Tibial nerve (tissue), 4 donors: ENCODE data around the gene ZNF283.

Experiments used
- EP300 ChIP-seq, 2 donors: sonication (generic); formaldehyde crosslinking; IDR thresholded peaks; one replicate each; pipeline ENCODE4 v1.6.1; 2017; ENCODE audit warnings: antibody characterized with exemption in 2 of 2, mild to moderate bottlenecking in 1 of 2
- POLR2A ChIP-seq, 2 donors: fragments of 450-650 bp; IDR thresholded peaks; one replicate each; pipeline ENCODE4 v1.6.1; 2017; ENCODE audit warnings: antibody characterized with exemption in 2 of 2, mild to moderate bottlenecking in 2 of 2, moderate library complexity in 2 of 2
- TF ChIP-seq, protein P1 (sequence below), 5 experiments: fragments of 200-600 bp in 3 of 5; fragments of 450-650 bp in 2 of 5; sonication (generic) in 3 of 5; IDR thresholded peaks; one replicate each; pipeline ENCODE4 v1.5.1; 2016 to 2019; ENCODE audit warnings: antibody characterized with exemption in 5 of 5, mild to moderate bottlenecking in 3 of 5, moderate library complexity in 2 of 5

DNA sequence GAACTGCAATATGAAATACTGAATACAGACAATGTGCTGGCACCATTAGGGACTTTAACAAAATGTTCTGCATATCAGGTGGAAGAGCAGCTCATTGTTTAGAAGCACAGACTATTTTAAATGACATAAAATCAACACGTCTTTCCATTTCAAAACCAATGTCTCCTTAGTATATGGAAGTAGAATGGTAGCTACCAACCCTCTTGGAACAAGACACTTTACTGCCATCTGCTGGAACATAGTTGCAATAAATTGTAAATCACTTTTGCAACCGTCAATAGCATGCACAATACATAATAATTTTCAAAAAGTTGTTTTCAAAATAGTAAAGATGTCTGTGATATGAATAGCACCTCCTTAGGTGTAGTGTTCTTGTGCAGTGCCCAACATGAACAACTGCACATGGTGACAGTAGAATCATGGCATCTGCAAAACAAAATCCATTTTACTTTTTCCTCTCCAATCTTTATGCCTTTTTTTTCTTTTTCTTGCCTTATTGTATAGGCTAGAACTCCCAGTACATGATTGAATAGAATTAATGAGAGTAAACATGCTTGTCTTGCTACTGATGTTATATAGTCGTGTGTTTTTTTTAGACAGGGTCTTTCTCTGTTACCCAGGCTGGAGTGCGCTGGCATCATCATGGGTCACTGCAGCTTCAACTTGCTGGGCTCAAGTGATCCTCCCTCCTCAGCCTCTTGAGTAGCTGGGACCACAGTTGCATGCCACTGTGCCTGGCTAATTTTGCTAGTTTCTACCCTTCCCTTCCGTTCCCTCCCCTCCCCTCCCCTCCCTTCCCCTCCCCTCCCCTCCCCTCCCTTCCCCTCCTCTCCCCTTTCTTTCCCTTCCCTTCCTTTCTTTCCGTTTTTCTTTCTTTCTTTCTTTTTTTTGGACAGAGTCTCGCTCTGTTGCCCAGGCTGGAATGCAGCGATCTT is 17.1 kb upstream of the ZNF283 start:
- TF ChIP-seq POLR2A (IDR thresholded peaks at IDR 0.05) (no peak), EP300 (IDR thresholded peaks at IDR 0.05) (no peak)
- TF ChIP-seq, protein P1, sequence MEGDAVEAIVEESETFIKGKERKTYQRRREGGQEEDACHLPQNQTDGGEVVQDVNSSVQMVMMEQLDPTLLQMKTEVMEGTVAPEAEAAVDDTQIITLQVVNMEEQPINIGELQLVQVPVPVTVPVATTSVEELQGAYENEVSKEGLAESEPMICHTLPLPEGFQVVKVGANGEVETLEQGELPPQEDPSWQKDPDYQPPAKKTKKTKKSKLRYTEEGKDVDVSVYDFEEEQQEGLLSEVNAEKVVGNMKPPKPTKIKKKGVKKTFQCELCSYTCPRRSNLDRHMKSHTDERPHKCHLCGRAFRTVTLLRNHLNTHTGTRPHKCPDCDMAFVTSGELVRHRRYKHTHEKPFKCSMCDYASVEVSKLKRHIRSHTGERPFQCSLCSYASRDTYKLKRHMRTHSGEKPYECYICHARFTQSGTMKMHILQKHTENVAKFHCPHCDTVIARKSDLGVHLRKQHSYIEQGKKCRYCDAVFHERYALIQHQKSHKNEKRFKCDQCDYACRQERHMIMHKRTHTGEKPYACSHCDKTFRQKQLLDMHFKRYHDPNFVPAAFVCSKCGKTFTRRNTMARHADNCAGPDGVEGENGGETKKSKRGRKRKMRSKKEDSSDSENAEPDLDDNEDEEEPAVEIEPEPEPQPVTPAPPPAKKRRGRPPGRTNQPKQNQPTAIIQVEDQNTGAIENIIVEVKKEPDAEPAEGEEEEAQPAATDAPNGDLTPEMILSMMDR (IDR thresholded peaks at IDR 0.05): peak; percentile 28 to 51 (median 38)
